ENCODE measurements around the gene APBA2. TPM values are rescaled to one million over a fixed set of nuclear protein-coding genes. Genes with fewer than 3 reads are reported as not detected.

APBA2 gene
- total and polyA plus RNA-seq, 2 of the 4 experiments (the other 2 are of a cell fraction) = 21.7 to 33.0 TPM

DNA sequence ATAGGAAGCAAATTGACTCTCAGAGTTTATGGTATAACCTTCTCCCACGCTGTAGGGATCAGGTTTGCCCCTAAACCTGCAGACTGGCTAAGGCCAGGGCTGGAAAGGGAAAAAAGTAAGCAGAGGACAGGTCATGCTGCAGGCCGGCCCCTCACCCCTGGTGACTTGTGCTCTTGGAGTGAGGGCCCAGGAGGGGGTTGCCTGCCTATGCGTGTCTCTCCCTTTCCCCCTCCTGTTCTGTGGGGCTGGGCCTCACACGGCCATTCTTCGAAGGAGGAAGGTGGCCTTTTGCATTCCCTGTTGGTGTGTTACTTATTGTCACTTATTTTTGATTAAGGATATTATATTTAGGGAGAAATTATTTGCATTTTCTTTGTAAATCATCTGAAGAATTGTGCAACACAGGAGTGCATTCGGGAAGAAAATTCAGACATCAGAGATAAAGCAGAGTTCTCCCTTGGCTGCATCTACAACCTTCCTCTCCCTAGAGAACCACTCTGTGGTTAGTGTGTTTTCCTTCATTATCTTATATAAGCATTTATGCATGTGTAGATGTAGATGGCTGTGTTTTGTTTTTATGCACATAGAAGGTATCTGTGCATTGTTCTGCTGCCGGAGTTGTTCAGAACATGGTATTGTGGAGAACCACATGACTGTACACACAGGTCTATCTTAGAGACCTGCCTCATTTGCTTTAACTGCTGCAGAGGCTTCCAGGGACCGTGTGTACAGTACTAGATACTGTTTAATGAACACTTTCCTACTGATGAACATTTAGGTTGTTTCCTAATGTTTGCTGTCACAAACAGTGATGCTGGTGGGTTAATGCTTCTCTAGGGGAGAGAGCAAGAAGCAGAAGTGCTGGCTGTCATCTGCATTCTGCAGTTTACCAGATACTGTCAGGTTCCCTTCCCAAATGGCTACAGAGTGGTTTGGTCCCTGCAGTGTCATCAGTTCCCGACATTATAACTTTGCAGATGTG is 133.5 kb downstream of the APBA2 start:
- in situ Hi-C loops (cut with MboI; ENCODE audit: low sequenced_read_pairs) = no loop called here
- no peak overlapping the region for H3K56ac ChIP-seq (ENCODE audit: extremely low read depth, insufficient read depth, low read length)

More for the DNA sequence above, 133.5 kb downstream of the APBA2 start:
- H3K4ac ChIP-seq (ENCODE audit: low read depth, low read length) = no peak overlapping the region
- no peak overlapping the region for H2BK120ac ChIP-seq (ENCODE audit: low read depth, low read length)
- no peak overlapping the region for H2AK5ac ChIP-seq (ENCODE audit: low read depth, low read length)
- no peak overlapping the region for H4K8ac ChIP-seq (ENCODE audit: low read depth in 2 of 2, low read length in 2 of 2)
- H3K36me3 ChIP-seq (ENCODE audit: control insufficient read depth, insufficient read depth, low read length) = no peaks in the 10 kb centered on the region
- no peak overlapping the region for H4K91ac ChIP-seq (ENCODE audit: insufficient read depth, low read depth, low read length)
- no CpG with 5 or more reads among the region's 9 CpGs for WGBS, 2 experiments (ENCODE audit: extremely low coverage in 2 of 2, insufficient read length in 1 of 2)
- H3K23ac ChIP-seq (ENCODE audit: low read depth, low read length) = no peak overlapping the region
- no peak overlapping the region for H2AFZ ChIP-seq (replicated peaks; ENCODE audit: low read length, poor library complexity)
- H2BK15ac ChIP-seq (ENCODE audit: low read depth, low read length) = no peak overlapping the region
- BruUV-seq (replicated peaks) = no TSS peak
- no peak overlapping the region for H3K14ac ChIP-seq (replicated peaks; ENCODE audit: low read depth, low read length)
- no peak overlapping the region for H3K27ac ChIP-seq (ENCODE audit: insufficient read depth, low read length)
- dilution Hi-C loops (cut with HindIII; ENCODE audit: low sequenced_read_pairs, unreplicated experiment) (no loop called here), intact Hi-C loops (cut with micrococcal nuclease) (loop anchor here (10.0 kb wide), 1 partner anchor 66 kb away; no protein-coding TSS in a partner anchor)
- ChIA-PET CTCF (no interaction called here), POLR2A (ENCODE audit: unreplicated experiment) (no interaction called here)
- H3K9me1 ChIP-seq (ENCODE audit: insufficient read depth, low read length) = no peaks in the 10 kb centered on the region
- no peaks in the 10 kb centered on the region; the same call in 1 of the 2 replicates for H3K4me1 ChIP-seq (ENCODE audit: control insufficient read depth, insufficient read depth, low read length)
- H3K18ac ChIP-seq (ENCODE audit: low read depth, low read length) = no peak overlapping the region
- DNase-seq (no peak), ATAC-seq (ENCODE audit: low read depth) (no peak; the same call in 1 of the 2 replicates)
- H3K9ac ChIP-seq (ENCODE audit: low read depth, low read length) = no peak overlapping the region
- H2AK9ac ChIP-seq (replicated peaks; ENCODE audit: low read depth, low read length, poor library complexity) = no peak overlapping the region
- H3K4me2 ChIP-seq (ENCODE audit: low read depth, low read length) = no peak overlapping the region
- no peak overlapping the region for H3K4me3 ChIP-seq (ENCODE audit: insufficient read depth, low read depth, low read length)
- no peak overlapping the region for H4K5ac ChIP-seq (ENCODE audit: low read depth, low read length)
- TF ChIP-seq NFE2L2 (IDR thresholded peaks at IDR 0.05; ENCODE audit: low read depth, low read length) = no peak
- no peaks in the 10 kb centered on the region; the same call in 1 of the 2 replicates for H4K20me1 ChIP-seq (ENCODE audit: insufficient read depth, low read length)
- no peak overlapping the region for H2BK5ac ChIP-seq (ENCODE audit: low read depth, low read length, poor library complexity, severe bottlenecking)
- H3K79me1 ChIP-seq (ENCODE audit: low read depth in 1 of 2, low read length in 2 of 2) = peaks cover 0 to 16% of the 10 kb centered on the region in 2 experiments; a peak in 2 of 4 replicates
- no peaks in the 10 kb centered on the region for H3K9me3 ChIP-seq (ENCODE audit: control insufficient read depth, insufficient read depth, low read length)
- H2BK20ac ChIP-seq (ENCODE audit: low read depth, low read length) = no peak overlapping the region
- H3K27me3 ChIP-seq (ENCODE audit: control insufficient read depth, insufficient read depth, low read length) = no peaks in the 10 kb centered on the region
